Type B pancreatic cell (in vitro differentiated cells): ENCODE data around the gene MTR. TPM values are rescaled to one million over a fixed set of nuclear protein-coding genes. Genes with fewer than 3 reads are reported as not detected.

Experiments used
- DNase-seq: peaks from one replicate; pipeline ENCODE4 v3.0.0; 2021; ENCODE audit warnings: mixed read lengths; ENCODE audit not compliant: unreplicated experiment; ENCODE audit errors: extremely low spot score
- H3K27ac Mint-ChIP-seq: 2 replicates; pipeline ENCODE4 v1.8.0; 2021; ENCODE audit warnings: mild to moderate bottlenecking, mixed read lengths
- H3K27me3 Mint-ChIP-seq: 2 replicates; pipeline ENCODE4 v1.8.0; 2021; ENCODE audit warnings: mixed read lengths
- H3K36me3 Mint-ChIP-seq: 2 replicates; pipeline ENCODE4 v1.8.0; 2021; ENCODE audit warnings: mixed read lengths
- H3K4me1 Mint-ChIP-seq: one replicate; pipeline ENCODE4 v1.8.0; 2021; ENCODE audit warnings: mixed read lengths; ENCODE audit not compliant: unreplicated experiment
- H3K4me3 Mint-ChIP-seq: 2 replicates; pipeline ENCODE4 v1.8.0; 2021; ENCODE audit warnings: mild to moderate bottlenecking, mixed read lengths
- H3K9me3 Mint-ChIP-seq: 2 replicates; pipeline ENCODE4 v1.8.0; 2021; ENCODE audit warnings: mixed read lengths
- total RNA-seq: library from RNA; stranded (reverse); gene quantifications from 2 replicates; pipeline ENCODE4 v1.2.1, GENCODE V29; 2021; ENCODE audit warnings: low replicate concordance
- TF ChIP-seq, protein P1 (sequence below): fragments of 200-600 bp; sonication (generic); conservative IDR thresholded peaks from 2 replicates; pipeline ENCODE4 v1.5.0; 2021; ENCODE audit warnings: antibody characterized with exemption, mild to moderate bottlenecking

The MTR gene
- total RNA-seq, 1 donor from 2014 or later = 44.1 TPM

GRCh38 chr1:236868625-236869467 lies 73.8 kb downstream of the MTR start:
- peaks cover 48% of the 10 kb centered on the region for H3K36me3 Mint-ChIP-seq
- no peaks in the 10 kb centered on the region for H3K9me3 Mint-ChIP-seq
- TF ChIP-seq, protein P1, sequence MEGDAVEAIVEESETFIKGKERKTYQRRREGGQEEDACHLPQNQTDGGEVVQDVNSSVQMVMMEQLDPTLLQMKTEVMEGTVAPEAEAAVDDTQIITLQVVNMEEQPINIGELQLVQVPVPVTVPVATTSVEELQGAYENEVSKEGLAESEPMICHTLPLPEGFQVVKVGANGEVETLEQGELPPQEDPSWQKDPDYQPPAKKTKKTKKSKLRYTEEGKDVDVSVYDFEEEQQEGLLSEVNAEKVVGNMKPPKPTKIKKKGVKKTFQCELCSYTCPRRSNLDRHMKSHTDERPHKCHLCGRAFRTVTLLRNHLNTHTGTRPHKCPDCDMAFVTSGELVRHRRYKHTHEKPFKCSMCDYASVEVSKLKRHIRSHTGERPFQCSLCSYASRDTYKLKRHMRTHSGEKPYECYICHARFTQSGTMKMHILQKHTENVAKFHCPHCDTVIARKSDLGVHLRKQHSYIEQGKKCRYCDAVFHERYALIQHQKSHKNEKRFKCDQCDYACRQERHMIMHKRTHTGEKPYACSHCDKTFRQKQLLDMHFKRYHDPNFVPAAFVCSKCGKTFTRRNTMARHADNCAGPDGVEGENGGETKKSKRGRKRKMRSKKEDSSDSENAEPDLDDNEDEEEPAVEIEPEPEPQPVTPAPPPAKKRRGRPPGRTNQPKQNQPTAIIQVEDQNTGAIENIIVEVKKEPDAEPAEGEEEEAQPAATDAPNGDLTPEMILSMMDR = peak; percentile 94
- no peak overlapping the region for H3K27ac Mint-ChIP-seq
- DNase-seq = no peak
- H3K27me3 Mint-ChIP-seq = no peaks in the 10 kb centered on the region
- no peaks in the 10 kb centered on the region for H3K4me1 Mint-ChIP-seq
- no peak overlapping the region for H3K4me3 Mint-ChIP-seq

GRCh38 chr1:236869911-236870310 lies 74.8 kb downstream of the MTR start:
- Mint-ChIP-seq H3K9me3 (no peaks in the 10 kb centered on the region), H3K4me3 (no peak overlapping the region), H3K4me1 (no peaks in the 10 kb centered on the region), H3K36me3 (peaks cover 49% of the 10 kb centered on the region), H3K27ac (no peak overlapping the region), H3K27me3 (no peaks in the 10 kb centered on the region)
- TF ChIP-seq, protein P1 = no peak
- DNase-seq = no peak

DNA sequence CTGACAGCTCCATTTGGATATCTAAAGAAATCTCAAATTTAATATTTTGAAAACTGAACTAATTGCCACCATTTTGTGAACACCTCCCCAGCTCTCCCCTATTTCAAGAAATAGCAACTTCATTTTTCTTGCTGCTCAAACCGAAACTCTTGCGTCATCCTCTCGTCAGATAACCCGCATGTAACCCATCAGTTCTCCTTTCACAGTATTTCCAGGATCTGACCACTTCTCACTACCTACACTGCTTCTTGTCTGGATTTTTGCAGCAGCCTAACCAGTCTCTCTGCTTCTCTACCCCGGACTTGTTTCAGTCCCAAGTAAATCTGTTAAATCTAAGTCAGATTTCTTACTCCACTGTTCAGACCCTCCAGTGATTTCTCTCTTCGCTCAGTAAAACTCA lies 75.6 kb downstream of the MTR start:
- H3K36me3 Mint-ChIP-seq = peaks cover 45% of the 10 kb centered on the region
- H3K4me1 Mint-ChIP-seq = no peaks in the 10 kb centered on the region
- TF ChIP-seq, protein P1 = no peak
- DNase-seq = no peak
- H3K27ac Mint-ChIP-seq = no peak overlapping the region
- H3K27me3 Mint-ChIP-seq = no peaks in the 10 kb centered on the region
- no peak overlapping the region for H3K4me3 Mint-ChIP-seq
- no peaks in the 10 kb centered on the region for H3K9me3 Mint-ChIP-seq

DNA sequence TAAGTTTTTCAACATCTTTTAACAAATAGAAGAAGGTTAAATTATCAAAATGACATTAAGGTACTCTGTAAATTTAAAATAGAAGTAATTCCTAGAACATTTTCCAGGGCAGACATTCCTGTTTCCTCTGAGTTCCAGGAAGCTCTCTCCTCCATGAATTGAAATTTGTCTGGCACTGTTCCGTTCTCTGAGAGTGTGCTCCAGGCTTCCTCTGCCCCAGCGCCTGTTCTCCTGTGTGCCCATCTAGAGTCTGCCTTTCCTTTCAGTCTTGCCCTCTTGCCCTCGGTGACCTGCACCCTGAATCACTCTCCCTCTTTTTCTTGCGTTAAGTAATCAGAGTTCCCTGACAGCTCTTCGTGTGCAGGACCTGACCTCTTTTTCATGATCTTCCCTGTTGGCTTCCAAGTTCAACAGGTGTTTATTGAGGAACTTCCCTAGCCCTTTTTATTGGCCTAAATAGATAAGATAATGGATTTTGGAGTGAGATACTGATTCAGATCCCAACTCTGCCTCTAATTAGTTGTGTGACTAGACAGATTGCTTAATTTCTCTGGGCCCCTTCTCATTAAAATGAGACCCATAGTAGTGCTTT lies 77.1 kb downstream of the MTR start:
- no peak for DNase-seq
- Mint-ChIP-seq H3K4me1 (no peaks in the 10 kb centered on the region), H3K4me3 (no peak overlapping the region), H3K27ac (no peak overlapping the region), H3K27me3 (no peaks in the 10 kb centered on the region), H3K9me3 (no peaks in the 10 kb centered on the region), H3K36me3 (peaks cover 36% of the 10 kb centered on the region)
- TF ChIP-seq, protein P1 = no peak

- Mint-ChIP-seq H3K4me1 (no peaks in the 10 kb centered on the region), H3K4me3 (no peak overlapping the region), H3K36me3 (peaks cover 29% of the 10 kb centered on the region), H3K27ac (no peak overlapping the region), H3K27me3 (no peaks in the 10 kb centered on the region), H3K9me3 (no peaks in the 10 kb centered on the region)
- no peak for DNase-seq
- TF ChIP-seq, protein P1 = no peak
Measured at GRCh38 chr1:236875975-236876374, 80.9 kb downstream of the MTR start.
